PC-9 (cell line): ENCODE results near the gene DDOST.

Experiments
- CTCF ChIP-seq: fragments of 200-600 bp; sonication (generic); conservative IDR thresholded peaks from 2 replicates; pipeline ENCODE4 v1.6.1; 2017; ENCODE audit warnings: mixed run types, antibody characterized with exemption, mild to moderate bottlenecking, moderate library complexity
- EZH2 ChIP-seq: fragments of 200-600 bp; sonication (generic); IDR thresholded peaks from 2 replicates; pipeline ENCODE4 v1.8.0; 2017; ENCODE audit warnings: antibody characterized with exemption, low read depth

- no peak for TF ChIP-seq CTCF
- no peak for TF ChIP-seq EZH2
These were observed 37.2 kb upstream of the DDOST start for GRCh38 chr1:20698195-20698910.
